ENCODE results near the gene GPR78. TPM values are rescaled to one million over a fixed set of nuclear protein-coding genes. Genes with fewer than 3 reads are reported as not detected.

Gene GPR78
- total RNA-seq, 1 experiment from 2014 or later = not detected

GRCh38 chr4:8560265-8561047 lies 19.7 kb upstream of the GPR78 start:
- no peaks in the 10 kb centered on the region for H3K36me3 ChIP-seq (ENCODE audit: insufficient read depth, low read length)
- no peak overlapping the region for H3K27ac ChIP-seq (ENCODE audit: low read length)
- H3K4me3 ChIP-seq (ENCODE audit: low read length) = no peak overlapping the region
- H4K20me1 ChIP-seq (ENCODE audit: insufficient read depth, low read depth, low read length) = no peaks in the 10 kb centered on the region
- no peaks in the 10 kb centered on the region for H3K4me1 ChIP-seq (ENCODE audit: low read length)
- no peak for DNase-seq
- no peak overlapping the region for H3K4me2 ChIP-seq (ENCODE audit: low read depth, low read length, poor library complexity, severe bottlenecking)
- no peaks in the 10 kb centered on the region for H3K9me3 ChIP-seq (ENCODE audit: low read length)
- no peak overlapping the region for H2AFZ ChIP-seq (ENCODE audit: low read length)
- H3K79me2 ChIP-seq (ENCODE audit: low read length) = no peaks in the 10 kb centered on the region
- no peak overlapping the region for H3K9ac ChIP-seq (ENCODE audit: low read length)
- H3K27me3 ChIP-seq (ENCODE audit: low read length) = no peaks in the 10 kb centered on the region
- H3K9me2 ChIP-seq (replicated peaks; ENCODE audit: insufficient read depth, low read length) = no peaks in the 10 kb centered on the region

DNA sequence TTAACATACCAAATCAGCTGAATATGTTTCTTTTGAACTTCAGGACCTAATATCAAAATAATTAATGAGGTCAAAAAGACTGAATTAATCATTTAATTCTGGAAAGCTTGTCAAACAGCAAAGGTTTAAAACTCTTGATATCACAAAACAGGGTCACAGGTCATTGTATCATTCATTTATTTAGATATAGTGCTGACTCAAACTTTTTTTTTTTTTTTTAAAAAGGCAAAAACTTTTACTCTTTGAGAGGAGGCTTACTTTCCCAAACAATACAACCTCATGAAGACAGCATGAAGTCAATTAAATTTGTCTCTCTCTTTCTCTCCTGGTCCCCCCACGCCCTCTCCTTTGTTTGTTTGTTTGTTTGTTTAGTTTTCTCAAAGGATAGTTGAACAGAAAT lies 15.6 kb upstream of the GPR78 start:
- Histone ChIP-seq H3K4me2 (ENCODE audit: low read depth, low read length, poor library complexity, severe bottlenecking) (no peak overlapping the region), H3K9ac (ENCODE audit: low read length) (no peak overlapping the region), H3K4me3 (ENCODE audit: low read length) (no peak overlapping the region), H3K79me2 (ENCODE audit: low read length) (no peaks in the 10 kb centered on the region), H3K4me1 (ENCODE audit: low read length) (no peaks in the 10 kb centered on the region), H3K9me3 (ENCODE audit: low read length) (no peaks in the 10 kb centered on the region), H2AFZ (ENCODE audit: low read length) (no peak overlapping the region), H3K27me3 (ENCODE audit: low read length) (no peaks in the 10 kb centered on the region), H3K9me2 (replicated peaks; ENCODE audit: insufficient read depth, low read length) (no peaks in the 10 kb centered on the region), H3K36me3 (ENCODE audit: insufficient read depth, low read length) (no peaks in the 10 kb centered on the region), H4K20me1 (ENCODE audit: insufficient read depth, low read depth, low read length) (no peaks in the 10 kb centered on the region), H3K27ac (ENCODE audit: low read length) (no peak overlapping the region)
- DNase-seq = no peak

DNA sequence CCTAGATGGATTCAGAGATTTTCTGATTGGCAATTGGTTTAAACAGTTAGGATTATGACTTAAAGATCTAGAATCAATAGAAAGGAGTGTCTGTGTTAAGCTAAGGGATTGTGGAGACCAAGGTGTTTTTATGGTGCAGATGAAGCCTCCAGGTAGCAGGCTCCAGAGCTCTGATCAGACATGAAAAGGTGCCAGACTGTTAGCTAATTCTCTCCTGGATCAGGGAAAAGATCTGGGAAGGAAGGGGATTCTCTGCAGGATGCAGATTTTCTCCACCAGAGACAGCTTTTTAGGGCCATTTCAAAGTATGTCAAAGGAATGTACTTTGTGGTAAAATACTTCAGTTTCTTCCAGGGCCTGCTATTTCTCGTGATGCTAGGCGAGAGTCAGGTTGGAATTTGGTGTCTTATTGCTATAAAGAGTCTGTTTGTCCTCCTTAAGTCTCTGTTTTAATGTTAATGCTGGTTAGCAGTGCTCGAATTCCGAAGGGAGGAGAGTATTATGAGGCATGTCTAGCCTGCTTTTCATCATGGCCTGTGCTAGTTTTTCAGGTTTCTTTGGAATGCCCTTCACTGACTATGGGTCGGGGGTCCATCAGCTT lies 12.0 kb upstream of the GPR78 start:
- H4K20me1 ChIP-seq (ENCODE audit: insufficient read depth, low read depth, low read length) = no peaks in the 10 kb centered on the region
- H3K4me2 ChIP-seq (ENCODE audit: low read depth, low read length, poor library complexity, severe bottlenecking) = no peak overlapping the region
- H3K36me3 ChIP-seq (ENCODE audit: insufficient read depth, low read length) = no peaks in the 10 kb centered on the region
- H3K9ac ChIP-seq (ENCODE audit: low read length) = no peak overlapping the region
- no peaks in the 10 kb centered on the region for H3K9me3 ChIP-seq (ENCODE audit: low read length)
- H3K27ac ChIP-seq (ENCODE audit: low read length) = no peak overlapping the region
- DNase-seq = no peak
- no peak overlapping the region for H3K4me3 ChIP-seq (ENCODE audit: low read length)
- no peaks in the 10 kb centered on the region for H3K4me1 ChIP-seq (ENCODE audit: low read length)
- H3K9me2 ChIP-seq (replicated peaks; ENCODE audit: insufficient read depth, low read length) = no peaks in the 10 kb centered on the region
- H3K79me2 ChIP-seq (ENCODE audit: low read length) = no peaks in the 10 kb centered on the region
- no peaks in the 10 kb centered on the region for H3K27me3 ChIP-seq (ENCODE audit: low read length)
- H2AFZ ChIP-seq (ENCODE audit: low read length) = no peak overlapping the region

- no peaks in the 10 kb centered on the region for H3K9me3 ChIP-seq (ENCODE audit: low read length)
- H3K27ac ChIP-seq (ENCODE audit: low read length) = no peak overlapping the region
- H3K9me2 ChIP-seq (replicated peaks; ENCODE audit: insufficient read depth, low read length) = no peaks in the 10 kb centered on the region
- DNase-seq = no peak
- no peaks in the 10 kb centered on the region for H3K27me3 ChIP-seq (ENCODE audit: low read length)
- H3K4me3 ChIP-seq (ENCODE audit: low read length) = no peak overlapping the region
- no peak overlapping the region for H3K9ac ChIP-seq (ENCODE audit: low read length)
- no peaks in the 10 kb centered on the region for H3K79me2 ChIP-seq (ENCODE audit: low read length)
- no peak overlapping the region for H3K4me2 ChIP-seq (ENCODE audit: low read depth, low read length, poor library complexity, severe bottlenecking)
- no peak overlapping the region for H2AFZ ChIP-seq (ENCODE audit: low read length)
- H3K4me1 ChIP-seq (ENCODE audit: low read length) = no peaks in the 10 kb centered on the region
- H3K36me3 ChIP-seq (ENCODE audit: insufficient read depth, low read length) = no peaks in the 10 kb centered on the region
- H4K20me1 ChIP-seq (ENCODE audit: insufficient read depth, low read depth, low read length) = no peaks in the 10 kb centered on the region
Measured at GRCh38 chr4:8570201-8570600, 10.0 kb upstream of the GPR78 start.

GRCh38 chr4:8571702-8572685 lies 8.2 kb upstream of the GPR78 start:
- H3K79me2 ChIP-seq (ENCODE audit: low read length) = no peaks in the 10 kb centered on the region
- no peak overlapping the region for H3K27ac ChIP-seq (ENCODE audit: low read length)
- no peak for DNase-seq
- H3K36me3 ChIP-seq (ENCODE audit: insufficient read depth, low read length) = no peaks in the 10 kb centered on the region
- no peaks in the 10 kb centered on the region for H4K20me1 ChIP-seq (ENCODE audit: insufficient read depth, low read depth, low read length)
- no peaks in the 10 kb centered on the region for H3K9me2 ChIP-seq (replicated peaks; ENCODE audit: insufficient read depth, low read length)
- no peak overlapping the region for H2AFZ ChIP-seq (ENCODE audit: low read length)
- no peaks in the 10 kb centered on the region for H3K4me1 ChIP-seq (ENCODE audit: low read length)
- no peak overlapping the region for H3K4me2 ChIP-seq (ENCODE audit: low read depth, low read length, poor library complexity, severe bottlenecking)
- H3K27me3 ChIP-seq (ENCODE audit: low read length) = no peaks in the 10 kb centered on the region
- H3K9me3 ChIP-seq (ENCODE audit: low read length) = no peaks in the 10 kb centered on the region
- no peak overlapping the region for H3K9ac ChIP-seq (ENCODE audit: low read length)
- H3K4me3 ChIP-seq (ENCODE audit: low read length) = no peak overlapping the region

DNA sequence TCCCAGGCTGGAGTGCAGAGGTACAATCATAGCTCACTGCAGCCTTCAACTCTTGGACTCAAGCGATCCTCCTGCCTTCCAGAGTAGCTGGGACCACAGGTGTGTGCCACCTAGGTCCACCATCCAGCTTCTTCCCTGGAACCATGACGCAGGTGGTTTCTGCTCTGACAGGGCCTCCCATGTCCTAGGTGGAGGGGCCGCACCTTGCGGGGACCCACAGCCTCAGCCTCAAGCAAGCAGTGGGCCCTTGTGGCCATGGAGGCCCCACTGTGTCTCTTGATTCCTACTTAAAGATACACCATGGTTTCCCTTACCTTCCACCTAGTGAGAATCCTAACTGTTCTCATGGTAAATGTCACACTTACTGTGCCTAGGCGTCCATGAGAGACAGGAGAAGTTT lies 6.9 kb upstream of the GPR78 start:
- Histone ChIP-seq H3K27ac (ENCODE audit: low read length) (no peak overlapping the region), H3K4me2 (ENCODE audit: low read depth, low read length, poor library complexity, severe bottlenecking) (no peak overlapping the region), H3K9me2 (replicated peaks; ENCODE audit: insufficient read depth, low read length) (no peaks in the 10 kb centered on the region), H3K4me1 (ENCODE audit: low read length) (no peaks in the 10 kb centered on the region), H3K4me3 (ENCODE audit: low read length) (no peak overlapping the region), H3K27me3 (ENCODE audit: low read length) (no peaks in the 10 kb centered on the region), H3K79me2 (ENCODE audit: low read length) (no peaks in the 10 kb centered on the region), H2AFZ (ENCODE audit: low read length) (no peak overlapping the region), H3K36me3 (ENCODE audit: insufficient read depth, low read length) (no peaks in the 10 kb centered on the region), H3K9ac (ENCODE audit: low read length) (no peak overlapping the region), H3K9me3 (ENCODE audit: low read length) (no peaks in the 10 kb centered on the region), H4K20me1 (ENCODE audit: insufficient read depth, low read depth, low read length) (no peaks in the 10 kb centered on the region)
- DNase-seq = no peak

GRCh38 chr4:8574796-8575370 lies 5.3 kb upstream of the GPR78 start:
- no peak overlapping the region for H3K4me2 ChIP-seq (ENCODE audit: low read depth, low read length, poor library complexity, severe bottlenecking)
- no peaks in the 10 kb centered on the region for H3K79me2 ChIP-seq (ENCODE audit: low read length)
- no peaks in the 10 kb centered on the region for H3K36me3 ChIP-seq (ENCODE audit: insufficient read depth, low read length)
- H3K27me3 ChIP-seq (ENCODE audit: low read length) = no peaks in the 10 kb centered on the region
- H3K4me3 ChIP-seq (ENCODE audit: low read length) = no peak overlapping the region
- no peaks in the 10 kb centered on the region for H3K9me2 ChIP-seq (replicated peaks; ENCODE audit: insufficient read depth, low read length)
- DNase-seq = no peak
- H3K9ac ChIP-seq (ENCODE audit: low read length) = no peak overlapping the region
- H3K27ac ChIP-seq (ENCODE audit: low read length) = no peak overlapping the region
- H3K4me1 ChIP-seq (ENCODE audit: low read length) = peaks cover 11% of the 10 kb centered on the region
- no peak overlapping the region for H2AFZ ChIP-seq (ENCODE audit: low read length)
- H3K9me3 ChIP-seq (ENCODE audit: low read length) = no peaks in the 10 kb centered on the region
- no peaks in the 10 kb centered on the region for H4K20me1 ChIP-seq (ENCODE audit: insufficient read depth, low read depth, low read length)

DNA sequence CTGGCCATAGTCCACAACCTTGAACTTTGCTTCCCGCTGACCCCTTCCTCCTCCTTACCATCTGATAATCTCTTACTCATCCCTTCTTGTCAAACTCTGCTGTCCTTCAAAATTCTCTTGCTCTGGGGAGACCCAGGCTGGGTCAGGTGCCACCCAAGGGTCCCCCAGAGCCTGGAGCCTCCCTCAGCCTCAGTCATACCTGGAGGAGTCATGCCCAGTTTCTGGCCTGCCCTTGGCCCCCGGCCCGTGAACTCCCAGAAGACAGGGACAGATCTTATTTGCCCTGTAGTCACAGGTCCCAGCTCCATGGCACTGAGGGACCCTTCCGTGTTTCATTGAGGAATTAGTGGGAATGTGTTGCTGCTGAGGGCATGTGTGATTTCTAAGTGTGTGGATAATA lies 4.7 kb upstream of the GPR78 start:
- no peaks in the 10 kb centered on the region for H3K9me3 ChIP-seq (ENCODE audit: low read length)
- no peak overlapping the region for H3K27ac ChIP-seq (ENCODE audit: low read length)
- H3K27me3 ChIP-seq (ENCODE audit: low read length) = no peaks in the 10 kb centered on the region
- no peak overlapping the region for H3K4me3 ChIP-seq (ENCODE audit: low read length)
- no peaks in the 10 kb centered on the region for H4K20me1 ChIP-seq (ENCODE audit: insufficient read depth, low read depth, low read length)
- H3K9me2 ChIP-seq (replicated peaks; ENCODE audit: insufficient read depth, low read length) = no peaks in the 10 kb centered on the region
- no peaks in the 10 kb centered on the region for H3K79me2 ChIP-seq (ENCODE audit: low read length)
- no peak overlapping the region for H2AFZ ChIP-seq (ENCODE audit: low read length)
- peaks cover 13% of the 10 kb centered on the region for H3K4me1 ChIP-seq (ENCODE audit: low read length)
- no peak overlapping the region for H3K9ac ChIP-seq (ENCODE audit: low read length)
- H3K4me2 ChIP-seq (ENCODE audit: low read depth, low read length, poor library complexity, severe bottlenecking) = no peak overlapping the region
- DNase-seq = no peak
- no peaks in the 10 kb centered on the region for H3K36me3 ChIP-seq (ENCODE audit: insufficient read depth, low read length)
